Prostate gland (tissue), 2 donors: ENCODE results near the gene AQP5. TPM values are rescaled to one million over a fixed set of nuclear protein-coding genes. Genes with fewer than 3 reads are reported as not detected.

Experiments used
- DNase-seq: peaks from one replicate; pipeline ENCODE4 v3.0.0-alpha.2; 2019; ENCODE audit warnings: low spot score
- H3K27ac ChIP-seq, 2 donors: fragments of 200-600 bp; sonication (generic); 2 replicates each; pipeline ENCODE4 v1.5.1; 2017 to 2019
- H3K27me3 ChIP-seq: fragments of 200-600 bp; sonication (generic); replicated peaks from 2 replicates; pipeline ENCODE4 v1.5.1; 2019; ENCODE audit not compliant: insufficient read depth
- H3K36me3 ChIP-seq, 2 donors: fragments of 200-600 bp; sonication (generic); 1 replicate in 1 of 2; 2 replicates in 1 of 2; pipeline versions ENCODE4 v1.5.1 to v1.8.1; 2017 to 2019
- H3K4me1 ChIP-seq: fragments of 200-600 bp; sonication (generic); replicated peaks from 2 replicates; pipeline ENCODE4 v1.5.1; 2019
- H3K4me3 ChIP-seq, 2 donors: fragments of 200-600 bp; sonication (generic); 2 replicates each; pipeline ENCODE4 v1.5.1; 2017 to 2019
- H3K9me3 ChIP-seq: fragments of 200-600 bp; sonication (generic); 2 replicates; pipeline ENCODE4 v1.5.1; 2017
- POLR2A ChIP-seq: fragments of 450-650 bp; IDR thresholded peaks from one replicate; pipeline ENCODE4 v1.6.1; 2016; ENCODE audit warnings: antibody characterized with exemption, mild to moderate bottlenecking
- POLR2AphosphoS5 ChIP-seq: sonication (generic); formaldehyde crosslinking; IDR thresholded peaks from one replicate; pipeline ENCODE4 v1.6.1; 2017; ENCODE audit warnings: antibody characterized with exemption
- WGBS: methylation state at CpG from one replicate; pipeline ENCODE4 v1.1.5; 2018; 5-methylcytosine and 5-hydroxymethylcytosine counted together
- intact Hi-C: fragments of 100-400 bp; cut with DNase I; formaldehyde crosslinking; loops from one replicate; pipeline ENCODE4 v1.14.2; 2022
- total RNA-seq, 2 donors: library from RNA; depleted of rRNA; stranded (reverse); fragments of >200 nt; gene quantifications; one replicate each; pipeline ENCODE4 v1.1.0, GENCODE V29; 2016
- TF ChIP-seq, protein P1 (sequence below), 4 experiments: fragments of 200-600 bp in 2 of 4; fragments of 450-650 bp in 2 of 4; sonication (generic) in 2 of 4; IDR thresholded peaks; 1 replicate in 3 of 4; 2 replicates in 1 of 4; pipeline ENCODE4 v1.5.1; 2016 to 2019; ENCODE audit warnings: antibody characterized with exemption in 4 of 4, mild to moderate bottlenecking in 2 of 4, moderate library complexity in 2 of 4

AQP5 gene
- total RNA-seq, 2 donors from 2014 or later: 3.4 to 25.8 TPM

GRCh38 chr12:49974231-49974675, 12.6 kb downstream of the AQP5 start:
- no peak for TF ChIP-seq POLR2A
- TF ChIP-seq, protein P1, sequence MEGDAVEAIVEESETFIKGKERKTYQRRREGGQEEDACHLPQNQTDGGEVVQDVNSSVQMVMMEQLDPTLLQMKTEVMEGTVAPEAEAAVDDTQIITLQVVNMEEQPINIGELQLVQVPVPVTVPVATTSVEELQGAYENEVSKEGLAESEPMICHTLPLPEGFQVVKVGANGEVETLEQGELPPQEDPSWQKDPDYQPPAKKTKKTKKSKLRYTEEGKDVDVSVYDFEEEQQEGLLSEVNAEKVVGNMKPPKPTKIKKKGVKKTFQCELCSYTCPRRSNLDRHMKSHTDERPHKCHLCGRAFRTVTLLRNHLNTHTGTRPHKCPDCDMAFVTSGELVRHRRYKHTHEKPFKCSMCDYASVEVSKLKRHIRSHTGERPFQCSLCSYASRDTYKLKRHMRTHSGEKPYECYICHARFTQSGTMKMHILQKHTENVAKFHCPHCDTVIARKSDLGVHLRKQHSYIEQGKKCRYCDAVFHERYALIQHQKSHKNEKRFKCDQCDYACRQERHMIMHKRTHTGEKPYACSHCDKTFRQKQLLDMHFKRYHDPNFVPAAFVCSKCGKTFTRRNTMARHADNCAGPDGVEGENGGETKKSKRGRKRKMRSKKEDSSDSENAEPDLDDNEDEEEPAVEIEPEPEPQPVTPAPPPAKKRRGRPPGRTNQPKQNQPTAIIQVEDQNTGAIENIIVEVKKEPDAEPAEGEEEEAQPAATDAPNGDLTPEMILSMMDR (IDR thresholded peaks at IDR 0.05): peak in 2 of 4 experiments; percentile 35 to 51
- no peak for TF ChIP-seq POLR2AphosphoS5
- Histone ChIP-seq H3K4me1 (no peaks in the 10 kb centered on the region), H3K27me3 (no peaks in the 10 kb centered on the region), H3K27ac (no peak overlapping the region), H3K9me3 (no peaks in the 10 kb centered on the region), H3K36me3 (no peaks in the 10 kb centered on the region), H3K4me3 (no peak overlapping the region)
- intact Hi-C loops: loop anchor here (5.0 kb wide), 1 partner anchor 43 kb away; no protein-coding TSS in a partner anchor
- no peak for DNase-seq
- WGBS: 57% methylated on average over 14 of the region's 15 CpGs

DNA sequence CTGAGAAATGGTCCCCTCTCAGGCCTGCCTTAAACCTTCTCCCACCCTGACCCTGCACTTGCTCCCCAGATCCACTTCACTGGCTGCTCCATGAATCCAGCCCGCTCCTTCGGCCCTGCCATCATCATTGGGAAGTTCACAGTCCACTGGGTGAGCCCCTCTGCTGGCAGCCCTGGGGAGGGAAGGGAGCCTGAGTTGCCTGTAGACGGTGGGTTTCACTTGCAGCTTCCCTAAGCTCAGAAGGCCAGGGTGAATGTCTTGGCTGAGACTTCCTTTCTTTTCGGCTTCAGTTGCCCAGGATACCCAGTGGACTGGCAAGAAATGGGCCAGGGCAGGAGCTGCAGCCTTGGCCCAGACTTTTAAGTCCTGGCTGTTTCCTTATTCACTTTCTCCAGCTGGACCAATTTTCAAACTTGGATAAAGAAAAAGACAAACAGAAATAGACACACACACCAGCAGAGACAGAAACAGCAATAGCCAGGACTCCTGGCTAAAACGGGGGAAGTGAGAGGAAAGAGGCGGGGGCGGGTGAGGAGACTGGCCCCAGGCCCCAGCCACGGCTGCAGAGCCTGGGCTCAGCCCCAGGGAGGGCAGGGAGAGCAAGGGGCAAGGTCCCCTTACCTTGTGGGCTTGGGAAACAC, 13.1 kb downstream of the AQP5 start:
- no peaks in the 10 kb centered on the region for H3K9me3 ChIP-seq
- 37% methylated on average over 8 of the region's 8 CpGs for WGBS
- TF ChIP-seq POLR2AphosphoS5 (no peak), POLR2A (no peak)
- TF ChIP-seq, protein P1 (IDR thresholded peaks at IDR 0.05): no peak
- no peak overlapping the region for H3K4me3 ChIP-seq
- no peaks in the 10 kb centered on the region for H3K36me3 ChIP-seq
- intact Hi-C loops: loop anchor here (5.0 kb wide), 1 partner anchor 43 kb away; no protein-coding TSS in a partner anchor
- no peaks in the 10 kb centered on the region for H3K4me1 ChIP-seq
- no peak for DNase-seq
- no peaks in the 10 kb centered on the region for H3K27me3 ChIP-seq
- peak overlapping the region in 1 of 2 donors; percentile 36 for H3K27ac ChIP-seq

DNA sequence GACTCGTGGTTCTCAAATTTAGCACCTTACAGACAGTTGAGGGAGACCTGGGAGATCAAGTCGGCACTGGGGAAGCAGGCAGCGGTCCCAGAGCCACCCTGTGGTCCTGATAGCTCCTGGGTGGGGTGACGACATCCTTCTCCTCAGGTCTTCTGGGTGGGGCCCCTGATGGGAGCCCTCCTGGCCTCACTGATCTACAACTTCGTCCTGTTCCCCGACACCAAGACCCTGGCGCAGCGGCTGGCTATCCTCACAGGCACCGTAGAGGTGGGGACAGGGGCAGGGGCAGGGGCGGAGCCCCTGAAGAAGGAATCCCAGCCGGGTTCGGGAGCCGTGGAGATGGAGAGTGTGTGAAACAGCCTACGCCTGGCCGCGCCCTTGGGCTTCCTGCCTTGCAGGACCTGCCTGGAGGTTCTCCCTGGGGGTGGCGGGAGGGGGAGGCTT, 13.7 kb downstream of the AQP5 start:
- peak overlapping the region in 1 of 2 donors; percentile 36 for H3K27ac ChIP-seq
- H3K36me3 ChIP-seq: no peaks in the 10 kb centered on the region
- TF ChIP-seq POLR2A: no peak
- no peak for TF ChIP-seq POLR2AphosphoS5
- TF ChIP-seq, protein P1 (IDR thresholded peaks at IDR 0.05): no peak
- H3K4me3 ChIP-seq: no peak overlapping the region
- intact Hi-C loops: no loop called here
- H3K27me3 ChIP-seq: no peaks in the 10 kb centered on the region
- WGBS: 52% methylated on average over 17 of the region's 17 CpGs
- no peaks in the 10 kb centered on the region for H3K9me3 ChIP-seq
- H3K4me1 ChIP-seq: no peaks in the 10 kb centered on the region
- DNase-seq: no peak

- intact Hi-C loops: no loop called here
- H3K27ac ChIP-seq: no peak overlapping the region
- whole genome bisulfite sequencing: 86% methylated on average over 2 of the region's 2 CpGs
- H3K9me3 ChIP-seq: no peaks in the 10 kb centered on the region
- H3K36me3 ChIP-seq: no peaks in the 10 kb centered on the region
- H3K4me3 ChIP-seq: no peak overlapping the region
- no peak for TF ChIP-seq POLR2A
- TF ChIP-seq, protein P1 (IDR thresholded peaks at IDR 0.05): no peak
- no peak for TF ChIP-seq POLR2AphosphoS5
- H3K27me3 ChIP-seq: no peaks in the 10 kb centered on the region
- H3K4me1 ChIP-seq: no peaks in the 10 kb centered on the region
- no peak for DNase-seq
These were observed 14.9 kb downstream of the AQP5 start for GRCh38 chr12:49976557-49976956.

GRCh38 chr12:49978125-49978524, 16.5 kb downstream of the AQP5 start:
- no peaks in the 10 kb centered on the region for H3K4me1 ChIP-seq
- TF ChIP-seq POLR2A (no peak), POLR2AphosphoS5 (no peak)
- TF ChIP-seq, protein P1 (IDR thresholded peaks at IDR 0.05): no peak
- intact Hi-C loops: no loop called here
- H3K27ac ChIP-seq: no peak overlapping the region
- no peaks in the 10 kb centered on the region for H3K36me3 ChIP-seq
- no peak overlapping the region for H3K4me3 ChIP-seq
- 69% methylated on average over 4 of the region's 4 CpGs for WGBS
- DNase-seq: no peak
- H3K9me3 ChIP-seq: no peaks in the 10 kb centered on the region
- H3K27me3 ChIP-seq: no peaks in the 10 kb centered on the region
